OCI-M2 (cell line): ENCODE data around the gene RASL10B.

Experiments used
- DNase-seq: peaks from one replicate; lab custom pipeline; 2025; ENCODE audit not compliant: unreplicated experiment; lab: John Stamatoyannopoulos, UW

Gene RASL10B

DNA sequence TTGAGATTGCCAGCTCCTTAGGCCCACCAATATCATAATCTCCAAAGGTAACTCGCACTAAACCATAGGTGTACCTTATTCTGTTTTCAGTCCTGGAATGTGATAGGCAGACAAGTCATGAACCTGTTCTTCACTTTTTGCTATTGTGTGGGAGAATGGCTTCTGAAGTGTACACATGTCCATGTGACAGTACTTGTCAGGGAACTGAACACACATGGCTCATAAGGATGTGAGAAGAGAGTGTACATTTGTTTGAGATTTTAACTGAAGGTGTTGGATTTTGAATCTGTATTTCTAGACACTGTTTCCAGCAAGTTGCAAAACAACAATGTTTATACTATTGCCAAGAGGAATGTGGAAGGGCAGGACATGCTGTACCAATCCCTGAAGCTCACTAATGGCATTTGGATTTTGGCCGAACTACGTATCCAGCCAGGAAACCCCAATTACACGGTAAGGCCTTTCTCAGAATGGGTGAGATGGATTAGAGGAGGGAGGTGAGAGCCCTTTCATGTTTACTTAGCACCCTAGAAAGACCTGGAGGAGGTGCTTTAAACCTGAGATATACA is 14.5 kb upstream of the RASL10B start:
- DNase-seq = no peak

DNA sequence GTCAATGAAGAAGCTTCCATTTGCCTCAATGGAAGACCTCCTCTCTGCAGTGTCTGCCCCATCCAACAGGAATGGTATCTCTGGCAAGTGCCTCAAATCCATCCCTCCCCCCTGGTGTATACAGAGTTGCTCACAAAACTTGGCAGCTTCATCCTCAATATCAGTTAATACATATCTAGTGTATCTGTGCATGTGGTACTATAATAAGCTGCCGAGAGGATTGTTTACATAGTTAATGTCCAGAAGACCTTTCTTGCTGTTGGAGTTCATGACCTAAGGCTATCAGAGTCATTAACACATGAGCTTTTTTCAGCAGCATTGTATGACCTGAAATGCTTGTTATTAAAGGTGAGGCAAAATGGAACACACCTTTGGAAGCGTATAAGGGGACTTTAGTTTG is 14.0 kb upstream of the RASL10B start:
- no peak for DNase-seq

DNA sequence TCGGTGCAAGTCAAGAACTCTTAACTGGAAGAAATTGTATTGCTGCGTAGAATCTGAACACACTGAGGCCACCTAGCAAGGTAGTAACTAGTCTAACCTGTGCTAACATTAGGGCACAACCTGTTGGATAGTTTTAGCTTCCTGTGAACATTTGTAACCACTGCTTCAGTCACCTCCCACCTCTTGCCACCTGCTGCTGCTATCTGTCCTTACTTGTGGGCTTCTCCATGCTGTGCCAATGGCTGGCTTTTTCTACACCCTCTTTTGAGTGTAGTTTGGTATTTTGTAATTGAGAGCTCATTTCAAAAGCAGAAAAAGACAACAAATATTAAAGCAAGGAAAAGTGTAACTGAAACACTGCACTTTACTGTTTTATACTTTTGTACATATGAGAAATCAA is 7.7 kb upstream of the RASL10B start:
- DNase-seq = no peak

DNA sequence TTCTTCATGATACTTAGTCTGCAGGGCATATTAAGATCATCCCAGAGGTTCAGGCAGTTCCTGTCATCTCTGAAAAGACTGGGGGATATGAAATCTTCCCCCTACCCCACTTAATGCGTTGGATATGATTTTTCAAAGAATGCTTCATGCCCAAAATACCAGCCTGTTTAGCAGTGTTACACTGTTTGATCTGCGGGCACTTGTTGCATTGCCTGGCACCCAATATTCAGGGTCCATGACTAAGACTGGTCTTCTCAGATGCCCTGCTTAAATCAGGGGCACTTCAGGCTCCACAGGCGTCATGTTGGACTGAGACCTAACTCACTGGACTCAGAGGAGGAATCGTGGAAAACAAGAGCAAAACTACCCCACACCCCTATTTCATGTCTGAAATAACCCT is 6.4 kb upstream of the RASL10B start:
- DNase-seq = no peak

GRCh38 chr17:35725802-35726126 is 5.7 kb upstream of the RASL10B start:
- DNase-seq = no peak

GRCh38 chr17:35726127-35726952 is 5.1 kb upstream of the RASL10B start:
- DNase-seq = no peak

DNA sequence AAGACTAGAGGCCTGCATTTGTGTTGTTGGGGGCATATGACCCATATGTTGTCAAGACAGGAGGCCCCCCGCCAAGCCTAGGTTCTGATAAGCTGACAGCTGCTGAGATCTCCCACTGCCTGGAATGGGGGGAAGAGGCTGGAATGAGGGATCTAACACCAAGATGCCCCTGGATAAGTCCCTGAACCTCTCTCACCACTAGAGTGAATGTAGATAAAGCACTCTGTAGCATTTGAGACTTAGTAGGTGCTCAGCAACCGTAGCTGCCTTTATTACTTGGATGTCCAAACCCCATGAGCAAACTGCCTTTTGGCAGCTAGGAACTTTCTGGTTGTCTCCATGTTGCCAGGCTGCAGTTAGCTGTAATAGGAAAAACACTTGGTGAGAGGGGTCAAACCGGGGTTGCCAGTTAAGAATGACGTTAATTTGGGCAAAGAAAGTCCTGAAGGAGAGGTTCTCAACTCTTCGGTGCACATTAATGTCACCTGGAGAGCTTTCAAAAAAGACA is 4.4 kb upstream of the RASL10B start:
- DNase-seq = no peak

- no peak for DNase-seq
Measured at GRCh38 chr17:35727635-35728034, 3.8 kb upstream of the RASL10B start.

- no peak for DNase-seq
Measured at GRCh38 chr17:35728551-35728950, 2.9 kb upstream of the RASL10B start.

DNA sequence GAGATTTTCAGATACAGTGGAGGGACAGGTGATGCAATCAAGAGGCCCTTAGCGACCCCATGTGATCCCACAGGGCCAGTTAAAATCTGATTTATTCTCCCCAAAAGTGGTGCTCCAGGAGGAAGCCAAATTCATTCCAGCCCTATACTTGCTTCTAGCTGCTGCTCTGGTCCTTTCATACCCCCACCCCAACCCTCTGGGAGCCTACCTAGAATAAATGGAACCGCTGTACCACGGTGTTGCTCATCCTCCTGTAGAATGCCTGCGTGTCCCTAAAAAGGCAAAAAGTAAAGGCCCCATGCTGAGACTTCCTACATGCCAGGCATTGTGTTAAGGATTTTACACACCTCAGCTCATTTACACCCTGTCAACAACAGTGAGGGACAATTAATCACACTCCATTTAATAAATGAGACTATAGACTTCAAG is 2.0 kb upstream of the RASL10B start:
- DNase-seq = no peak

DNA sequence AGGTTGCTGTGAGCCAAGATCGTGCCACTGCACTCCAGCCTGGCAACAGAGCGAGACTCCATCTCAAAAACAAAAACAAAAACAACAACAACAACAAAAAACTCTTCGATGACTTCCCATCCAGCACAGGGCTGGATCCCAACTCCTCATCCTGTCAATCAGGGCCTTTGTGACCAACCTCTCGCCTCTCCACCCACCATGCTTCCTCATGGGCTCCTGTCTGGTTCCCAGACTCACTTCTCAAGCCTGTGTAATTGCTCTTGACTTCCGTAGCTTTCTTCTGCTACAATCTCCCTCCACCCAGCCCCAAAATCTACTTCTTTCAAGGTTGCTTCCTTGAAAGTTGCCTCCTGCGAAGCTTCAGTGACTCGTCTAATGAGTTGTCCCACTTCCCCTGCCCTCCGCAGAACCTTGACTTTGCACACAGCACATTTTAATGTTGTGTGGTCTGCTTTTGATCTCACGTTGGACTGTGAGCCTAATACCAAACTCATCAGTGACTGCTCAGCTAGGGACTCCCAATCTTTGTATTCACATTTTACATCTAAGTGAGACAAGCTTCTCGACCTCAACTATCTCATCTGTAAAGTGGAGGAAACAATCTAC is 936 bp upstream of the RASL10B start:
- no peak for DNase-seq

GRCh38 chr17:35731917-35732805 is 722 bp downstream of the RASL10B start:
- DNase-seq = no peak

GRCh38 chr17:35732806-35733136 is 1.3 kb downstream of the RASL10B start:
- DNase-seq = no peak

DNA sequence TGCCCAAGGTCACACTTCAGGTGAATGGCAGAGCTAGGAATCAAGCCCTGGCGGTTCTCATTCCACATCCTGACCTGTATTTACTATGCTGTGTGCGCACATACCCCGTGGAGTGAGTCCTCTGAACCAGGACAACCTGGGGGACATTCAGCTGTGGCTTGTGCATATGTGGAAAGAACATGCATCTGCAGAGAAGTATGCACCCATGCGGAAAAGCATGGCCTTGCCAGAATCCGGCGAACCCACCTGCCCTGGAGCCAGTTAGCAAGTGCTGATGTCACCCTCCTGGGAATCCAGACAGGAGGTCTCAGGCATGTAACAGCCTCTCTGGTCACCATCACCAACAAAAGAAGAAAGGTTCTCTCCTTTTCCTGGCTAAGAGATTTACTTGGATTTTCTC is 1.9 kb downstream of the RASL10B start:
- no peak for DNase-seq

GRCh38 chr17:35734396-35734795 is 3.0 kb downstream of the RASL10B start:
- no peak for DNase-seq

- DNase-seq = no peak
Measured at GRCh38 chr17:35735036-35735805, 3.8 kb downstream of the RASL10B start.

- no peak for DNase-seq
Measured at GRCh38 chr17:35736236-35736635, 4.8 kb downstream of the RASL10B start.

DNA sequence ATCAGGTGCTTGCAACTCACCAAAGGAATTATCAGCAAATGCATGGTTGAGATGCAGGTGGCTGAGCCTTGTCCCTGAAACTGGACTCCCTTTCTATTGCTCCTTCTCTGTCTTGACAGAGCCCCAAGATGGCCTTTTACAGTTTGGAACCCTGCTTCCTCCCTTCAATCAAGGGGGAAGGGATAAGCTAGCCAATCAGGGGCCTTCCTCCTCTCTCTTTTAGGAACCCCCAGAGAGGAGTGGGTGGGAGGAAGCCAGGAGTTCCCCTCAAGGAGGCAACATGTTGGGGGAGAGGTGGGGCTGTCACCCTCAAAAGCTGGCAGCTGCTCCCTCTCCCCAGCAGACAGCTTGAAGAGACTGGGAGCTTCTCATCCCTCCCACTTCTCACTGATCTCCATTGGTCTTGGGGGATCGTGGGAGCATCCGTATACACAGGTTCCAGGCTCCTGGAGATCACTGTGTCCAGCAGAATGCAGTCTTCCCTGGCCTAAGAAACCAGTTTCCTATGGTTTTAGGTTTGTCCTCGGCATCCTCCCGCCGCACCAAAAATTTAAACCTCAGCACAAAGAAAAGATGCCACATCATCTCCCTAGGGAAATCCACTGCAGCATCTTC is 7.2 kb downstream of the RASL10B start:
- DNase-seq = no peak

DNA sequence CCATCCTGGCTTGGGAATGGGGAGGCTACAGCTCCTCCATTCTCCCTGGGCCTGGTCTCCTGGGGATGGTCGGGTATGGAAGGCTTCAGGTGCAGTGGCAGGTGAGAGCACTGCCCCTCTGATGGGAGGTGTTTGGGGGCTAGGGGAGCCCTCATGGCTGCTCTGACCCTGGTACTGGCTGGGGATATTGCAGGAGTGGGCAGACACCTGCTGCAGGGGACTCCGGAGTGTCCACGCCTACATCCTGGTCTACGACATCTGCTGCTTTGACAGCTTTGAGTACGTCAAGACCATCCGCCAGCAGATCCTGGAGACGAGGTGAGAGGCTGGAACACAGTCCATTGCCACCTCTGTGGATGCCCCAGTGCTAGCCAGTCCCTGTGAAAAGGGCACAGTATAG is 8.8 kb downstream of the RASL10B start:
- DNase-seq = no peak
